NB4 (cell line): ENCODE measurements around the gene ADAP1.

Experiments
- CTCF ChIP-seq: IDR thresholded peaks from one replicate; pipeline ENCODE4 v1.5.1; 2012; ENCODE audit warnings: low read depth, low read length
- MAX ChIP-seq: IDR thresholded peaks from 2 replicates; pipeline ENCODE4 v1.6.1; 2011; ENCODE audit warnings: low read depth, low read length
- MYC ChIP-seq: IDR thresholded peaks from 2 replicates; pipeline ENCODE4 v1.6.1; 2011; ENCODE audit warnings: low read depth, low read length
- POLR2A ChIP-seq: IDR thresholded peaks from 2 replicates; pipeline ENCODE4 v1.6.1; 2011; ENCODE audit warnings: mild to moderate bottlenecking; ENCODE audit not compliant: insufficient read length; ENCODE audit errors: extremely low read depth

GRCh38 chr7:887488-887820 is 67.0 kb downstream of the ADAP1 start:
- no peak for TF ChIP-seq CTCF
- no peak for TF ChIP-seq POLR2A
- no peak for TF ChIP-seq MYC
- no peak for TF ChIP-seq MAX
